ENCODE measurements around the gene VEZF1. TPM values are rescaled to one million over a fixed set of nuclear protein-coding genes. Genes with fewer than 3 reads are reported as not detected.
A peak's percentile ranks its signal among the peaks of the same experiment; 100 is the strongest.
"Not testable (repeated sequence)": the region's sequence is repeated elsewhere in the genome, so short reads cannot be mapped to it uniquely, and the experiment has no call there.

The VEZF1 gene
- total RNA-seq, 6 donors from 2014 or later, result 36.4 to 99.7 (median 72.5) TPM

GRCh38 chr17:57962279-57963148, 25.5 kb downstream of the VEZF1 start:
- Histone ChIP-seq H3K9me3 (no peaks in the 10 kb centered on the region), H3K4me3 (no peak overlapping the region), H3K27ac (no peak overlapping the region), H3K27me3 (no peaks in the 10 kb centered on the region), H3K4me1 (no peaks in the 10 kb centered on the region), H3K36me3 (no peaks in the 10 kb centered on the region)
- ATAC-seq (ENCODE audit: low FRiP score in 2 of 2) (no peak), DNase-seq (no peak)
- WGBS, 2 donors, result 71 to 75% methylated on average over 8 of the region's 8 CpGs
- TF ChIP-seq POLR2AphosphoS5 (IDR thresholded peaks at IDR 0.05), result no peak

- no peak for DNase-seq
- 89 to 91% methylated on average over 6 of the region's 6 CpGs for WGBS, 2 donors
Measured at GRCh38 chr17:57959929-57960328, 28.1 kb downstream of the VEZF1 start.

GRCh38 chr17:57958391-57958790, 29.7 kb downstream of the VEZF1 start:
- not testable (repeated sequence) for H3K27me3 ChIP-seq; H3K4me3 ChIP-seq; H3K36me3 ChIP-seq; ATAC-seq (ENCODE audit: low FRiP score in 2 of 2); H3K9me3 ChIP-seq; H3K27ac ChIP-seq
- H3K4me1 ChIP-seq, result peaks cover 15 to 26% (median 21%) of the 10 kb centered on the region in 4 donors
- WGBS, 2 donors, result 96 to 97% methylated on average over 15 of the region's 15 CpGs
- DNase-seq, result peak in 1 of 2 donors; percentile 11

More at GRCh38 chr17:57959929-57960328, 28.1 kb downstream of the VEZF1 start:
- H3K27ac ChIP-seq, result no peak overlapping the region
- H3K4me3 ChIP-seq, result no peak overlapping the region
- H3K36me3 ChIP-seq, result no peaks in the 10 kb centered on the region
- ATAC-seq (ENCODE audit: low FRiP score in 2 of 2), result no peak
- no peaks in the 10 kb centered on the region for H3K27me3 ChIP-seq
- peaks cover 10 to 12% (median 11%) of the 10 kb centered on the region in 4 donors for H3K4me1 ChIP-seq
- no peak for TF ChIP-seq EP300 (IDR thresholded peaks at IDR 0.05)
- no peak for TF ChIP-seq CTCF (IDR thresholded peaks at IDR 0.05)
- TF ChIP-seq POLR2A (IDR thresholded peaks at IDR 0.05), result no peak
- TF ChIP-seq POLR2AphosphoS5 (IDR thresholded peaks at IDR 0.05), result no peak
- no peaks in the 10 kb centered on the region for H3K9me3 ChIP-seq

- TF ChIP-seq POLR2A (IDR thresholded peaks at IDR 0.05) (no peak), EP300 (IDR thresholded peaks at IDR 0.05) (no peak)
- Histone ChIP-seq H3K4me3 (no peak overlapping the region), H3K9me3 (no peaks in the 10 kb centered on the region), H3K27ac (no peak overlapping the region), H3K27me3 (no peaks in the 10 kb centered on the region), H3K4me1 (peaks cover 15 to 31% (median 26%) of the 10 kb centered on the region in 4 donors), H3K36me3 (no peaks in the 10 kb centered on the region)
- no peak for DNase-seq
- 91 to 94% methylated on average over 3 of the region's 3 CpGs for WGBS, 2 donors
- ATAC-seq (ENCODE audit: low FRiP score in 2 of 2), result no peak
Measured at GRCh38 chr17:57957886-57958285, 30.2 kb downstream of the VEZF1 start.

- Histone ChIP-seq H3K4me3 (no peak overlapping the region), H3K27ac (no peak overlapping the region), H3K4me1 (peaks cover 15 to 37% (median 28%) of the 10 kb centered on the region in 4 donors), H3K36me3 (no peaks in the 10 kb centered on the region), H3K9me3 (no peaks in the 10 kb centered on the region), H3K27me3 (no peaks in the 10 kb centered on the region)
- WGBS, 2 donors, result 94 to 97% methylated on average over 8 of the region's 8 CpGs
- no peak for ATAC-seq (ENCODE audit: low FRiP score in 2 of 2)
- no peak for TF ChIP-seq EP300 (IDR thresholded peaks at IDR 0.05)
- DNase-seq, result peak; percentile 3 to 38
Measured at GRCh38 chr17:57957120-57957850, 30.8 kb downstream of the VEZF1 start.

GRCh38 chr17:57956291-57957119, 31.5 kb downstream of the VEZF1 start:
- Histone ChIP-seq H3K4me3 (no peak overlapping the region), H3K27ac (no peak overlapping the region), H3K9me3 (no peaks in the 10 kb centered on the region), H3K27me3 (no peaks in the 10 kb centered on the region), H3K36me3 (no peaks in the 10 kb centered on the region), H3K4me1 (peaks cover 19 to 45% (median 30%) of the 10 kb centered on the region in 4 donors)
- ATAC-seq (ENCODE audit: low FRiP score in 2 of 2), result no peak
- no peak for DNase-seq
- WGBS, 2 donors, result 54 to 67% methylated on average over 12 to 13 of the region's 13 CpGs
- no peak for TF ChIP-seq EP300 (IDR thresholded peaks at IDR 0.05)
- no peak for TF ChIP-seq POLR2A (IDR thresholded peaks at IDR 0.05)
- TF ChIP-seq POLR2AphosphoS5 (IDR thresholded peaks at IDR 0.05), result no peak
- no peak for TF ChIP-seq CTCF (IDR thresholded peaks at IDR 0.05)

Measured in upper lobe of left lung (tissue), 6 donors.